HepG2 (cell line): ENCODE measurements around the gene CEP19. TPM values are rescaled to one million over a fixed set of nuclear protein-coding genes. Genes with fewer than 3 reads are reported as not detected.

Experiments
- DBP ChIP-seq: sonication (generic); formaldehyde crosslinking; IDR thresholded peaks from 2 replicates; pipeline ENCODE4 v1.4.0; 2020; ENCODE audit warnings: missing genetic modification reagents; ENCODE audit errors: not compliant biosample characterization
- FOXC1 ChIP-seq: sonication (generic); formaldehyde crosslinking; IDR thresholded peaks from 2 replicates; pipeline ENCODE4 v1.8.0; 2022; ENCODE audit warnings: mild to moderate bottlenecking, missing genetic modification reagents, borderline replicate concordance
- HMGXB3 ChIP-seq: sonication (generic); formaldehyde crosslinking; IDR thresholded peaks from 2 replicates; pipeline ENCODE4 v1.4.0; 2020; ENCODE audit warnings: missing genetic modification reagents, borderline replicate concordance
- HNRNPK ChIP-seq: fragments of 200-400 bp; formaldehyde crosslinking; IDR thresholded peaks from 2 replicates; pipeline ENCODE4 v1.6.1; 2018; ENCODE audit warnings: low read length, low read depth, moderate library complexity, mild to moderate bottlenecking; ENCODE audit not compliant: poor library complexity, severe bottlenecking
- KAT8 ChIP-seq: IDR thresholded peaks from 2 replicates; pipeline ENCODE4 v1.6.1; 2016; ENCODE audit warnings: missing genetic modification reagents, missing compliant biosample characterization
- MED13 ChIP-seq: sonication (generic); formaldehyde crosslinking; IDR thresholded peaks from 2 replicates; pipeline ENCODE4 v1.5.0; 2020; ENCODE audit warnings: missing genetic modification reagents
- POLR2AphosphoS5 ChIP-seq: IDR thresholded peaks from 2 replicates; pipeline ENCODE4 v1.6.1; 2012; ENCODE audit warnings: low read depth, low read length
- PRDM15 ChIP-seq: sonication (generic); formaldehyde crosslinking; IDR thresholded peaks from 2 replicates; pipeline ENCODE4 v1.4.0; 2020; ENCODE audit warnings: missing genetic modification reagents
- RELA ChIP-seq: sonication (generic); formaldehyde crosslinking; IDR thresholded peaks from 2 replicates; pipeline ENCODE4 v1.4.0; 2020; ENCODE audit warnings: missing genetic modification reagents
- REST ChIP-seq, 2 experiments: IDR thresholded peaks; 2 replicates each; pipeline ENCODE4 v1.6.1; 2011 to 2012; ENCODE audit warnings: low read length in 2 of 2, borderline replicate concordance in 1 of 2, low read depth in 1 of 2, mild to moderate bottlenecking in 1 of 2, moderate library complexity in 1 of 2
- RNF219 ChIP-seq: sonication (generic); formaldehyde crosslinking; IDR thresholded peaks from 2 replicates; pipeline ENCODE4 v1.5.0; 2020; ENCODE audit warnings: mild to moderate bottlenecking, missing genetic modification reagents
- ZNF549 ChIP-seq: sonication (generic); formaldehyde crosslinking; IDR thresholded peaks from 2 replicates; pipeline ENCODE4 v1.5.0; 2020; ENCODE audit warnings: missing genetic modification reagents
- ZNF713 ChIP-seq: sonication (generic); formaldehyde crosslinking; IDR thresholded peaks from 2 replicates; pipeline ENCODE4 v1.4.0; 2020; ENCODE audit warnings: mild to moderate bottlenecking, missing genetic modification reagents
- polyA plus RNA-seq, 8 experiments: library from polyadenylated mRNA; depleted of rRNA in 3 of 8; stranded (reverse) in 7 of 8; unstranded in 1 of 8; fragments of >200 nt; fragmentation: Illumina TruSeq in 4 of 8; extraction: Trizol in 4 of 8; gene quantifications; 2 replicates each; pipeline versions ENCODE4 v1.2.1 to v1.2.3, GENCODE V29; 2011 to 2016; ENCODE audit warnings: low read depth in 4 of 8, missing spikeins in 1 of 8, mixed read lengths in 1 of 8; ENCODE audit not compliant: insufficient read depth in 1 of 8
- total RNA-seq, 5 experiments: library from RNA; depleted of rRNA; stranded (reverse); fragments of >200 nt; fragmentation: Illumina TruSeq; extraction: Trizol; gene quantifications; 2 replicates each; pipeline ENCODE4 v1.2.3, GENCODE V29; 2016; ENCODE audit warnings: low read depth in 1 of 5

The CEP19 gene
- total and polyA plus RNA-seq, 2 of the 13 experiments (the other 11 are each of a cell fraction or from before 2014, with no cell fraction given): 0.48 to 1.2 TPM

GRCh38 chr3:196711838-196712513 lies at the start of gene CEP19, which contains the start of gene PIGX (continued):
- TF ChIP-seq RNF219 (CRISPR knock-in tag): no peak
- TF ChIP-seq MED13 (CRISPR knock-in tag): no peak; the same call in 1 of the 2 replicates
- peak; percentile 78 for TF ChIP-seq HNRNPK
- TF ChIP-seq DBP: no peak
- no peak for TF ChIP-seq ZNF713 (CRISPR knock-in tag)
- no peak; the same call in 1 of the 2 replicates for TF ChIP-seq PRDM15
- TF ChIP-seq HMGXB3 (CRISPR knock-in tag): no peak
- peak; percentile 50 for TF ChIP-seq POLR2AphosphoS5
- TF ChIP-seq FOXC1 (CRISPR knock-in tag): no peak; the same call in 1 of the 2 replicates
- peak; percentile 44; the same call in 1 of the 2 replicates for TF ChIP-seq KAT8
- no peak for TF ChIP-seq REST (IDR thresholded peaks at IDR 0.05; ENCODE audit: borderline replicate concordance in 1 of 2, low read depth in 1 of 2, low read length in 2 of 2)
- TF ChIP-seq ZNF549 (CRISPR knock-in tag): no peak
- no peak for TF ChIP-seq RELA (CRISPR knock-in tag)
